Stimulated activated CD8-positive, alpha-beta memory T cell treated with anti-CD3 and anti-CD28 coated beads, Interleukin-7, amount 100 ng/mL, for 4 hours (primary cell): ENCODE measurements around the gene KLF14.
"Not testable (repeated sequence)": the region's sequence is repeated elsewhere in the genome, so short reads cannot be mapped to it uniquely, and the experiment has no call there.

Experiments
- DNase-seq, 2 donors: peaks; one replicate each; pipeline ENCODE4 v3.0.0-alpha.2; 2020; ENCODE audit warnings: low read depth in 2 of 2

KLF14 gene

DNA sequence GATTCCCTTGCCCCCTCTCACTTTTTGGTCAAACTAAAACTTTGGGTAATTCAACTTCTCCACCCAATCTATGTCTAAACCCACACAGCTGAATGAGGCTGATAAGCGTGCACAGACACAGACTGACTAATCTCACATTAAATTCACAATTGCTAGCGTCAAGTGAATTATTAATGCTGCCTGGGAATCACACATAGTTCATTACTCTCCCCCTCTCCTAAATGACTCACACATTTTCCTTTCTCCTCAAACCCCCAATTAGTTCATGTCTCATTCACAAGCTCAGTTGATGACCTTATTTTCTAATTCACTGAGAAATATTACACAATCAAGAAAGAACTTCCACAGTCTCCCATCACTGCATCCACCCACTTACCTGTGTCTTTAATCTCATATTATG lies 14.5 kb downstream of the KLF14 start:
- DNase-seq = no peak

DNA sequence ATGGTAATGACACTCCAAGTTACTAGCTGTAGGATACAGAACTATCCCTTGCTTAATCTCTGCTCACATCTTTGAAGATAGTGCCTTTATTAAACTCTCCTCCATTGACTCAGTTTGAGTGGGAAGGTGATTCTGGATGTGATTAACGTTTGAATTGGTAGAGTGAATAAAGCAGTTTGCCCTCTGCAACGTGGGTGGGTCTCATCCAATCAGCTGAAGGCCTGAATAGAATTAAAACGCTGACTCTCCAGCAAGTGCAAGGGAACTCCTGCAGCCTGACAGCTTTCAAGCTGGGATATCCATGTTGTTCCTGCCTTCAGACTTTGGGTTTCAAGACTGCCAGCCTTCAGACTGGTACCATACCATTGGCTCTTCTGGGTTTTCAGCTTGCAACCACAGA lies 21.6 kb downstream of the KLF14 start:
- DNase-seq = no peak

DNA sequence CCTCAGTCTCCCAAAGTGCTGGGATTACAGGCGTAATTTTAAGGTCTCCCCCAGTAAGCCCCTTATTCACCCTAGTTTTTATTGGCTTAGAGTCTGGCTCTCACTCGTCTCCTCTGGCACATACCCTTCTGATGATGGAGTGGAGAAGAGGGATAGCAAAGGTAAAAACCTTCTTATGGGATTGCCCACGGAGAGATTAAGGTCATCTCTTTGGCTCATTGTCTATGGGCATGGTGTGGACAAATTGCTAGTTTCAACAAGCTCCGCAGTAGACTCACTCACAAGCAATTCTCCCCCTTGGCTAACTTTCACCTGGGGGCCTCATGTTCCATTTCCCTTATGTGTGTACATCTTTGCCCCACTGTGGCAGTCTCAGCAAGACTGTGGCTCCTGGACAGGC lies 25.2 kb downstream of the KLF14 start:
- DNase-seq = no peak

DNA sequence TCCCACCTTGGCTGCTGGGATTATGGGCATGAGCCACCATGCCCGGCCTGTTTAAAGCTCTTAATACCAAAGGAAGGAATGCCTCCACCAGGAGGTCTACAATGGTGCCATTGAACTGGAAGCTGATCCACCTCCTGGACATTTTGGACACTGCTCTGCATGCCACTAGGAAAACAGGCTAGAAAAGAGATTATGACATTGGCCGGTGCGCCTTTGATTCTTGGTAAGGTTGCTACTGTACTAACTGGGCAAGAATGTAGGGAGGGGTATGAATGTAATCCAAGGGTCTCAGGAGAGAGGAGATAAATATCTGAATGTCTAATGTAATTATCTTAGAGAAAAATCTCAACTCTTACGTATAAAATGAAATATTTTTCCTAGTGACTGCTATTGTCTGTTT lies 26.0 kb downstream of the KLF14 start:
- no peak for DNase-seq

DNA sequence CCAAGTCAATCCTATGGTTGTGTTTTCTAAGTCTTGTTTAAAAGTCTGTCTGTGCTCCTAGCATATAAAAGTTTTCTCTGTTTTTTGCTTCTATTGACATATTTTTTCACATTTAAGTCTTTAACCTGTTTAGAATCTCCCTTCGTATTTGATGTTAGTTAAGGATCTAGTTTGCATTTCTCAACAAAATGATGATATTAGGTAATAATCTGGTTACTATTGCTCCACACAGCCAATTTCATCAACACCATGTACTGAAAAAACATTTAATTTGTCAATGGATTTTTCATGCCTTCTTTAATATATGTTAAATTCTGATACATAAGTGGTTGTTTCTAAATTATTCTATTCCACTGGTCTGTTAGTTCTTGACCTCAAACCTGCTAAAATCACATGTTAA lies 30.2 kb downstream of the KLF14 start:
- no peak for DNase-seq

DNA sequence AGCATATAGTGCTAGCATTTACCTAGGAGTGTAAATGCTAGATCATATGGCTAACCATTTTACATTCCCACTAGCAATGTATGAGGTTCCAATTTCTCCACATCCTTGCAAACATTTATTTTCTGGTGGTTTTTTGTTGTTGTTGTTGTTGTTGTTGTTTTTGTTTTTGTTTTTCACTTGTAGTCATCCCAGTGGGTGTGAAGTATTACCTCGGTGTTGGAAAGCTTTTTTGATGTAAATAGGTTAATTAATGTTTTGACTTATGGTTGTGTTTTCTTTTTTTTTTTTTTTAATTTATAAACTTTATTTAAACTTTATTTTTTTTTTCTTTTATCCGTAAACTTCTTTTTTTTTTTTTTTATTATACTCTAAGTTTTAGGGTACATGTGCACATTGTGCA lies 32.4 kb downstream of the KLF14 start:
- no peak for DNase-seq

DNA sequence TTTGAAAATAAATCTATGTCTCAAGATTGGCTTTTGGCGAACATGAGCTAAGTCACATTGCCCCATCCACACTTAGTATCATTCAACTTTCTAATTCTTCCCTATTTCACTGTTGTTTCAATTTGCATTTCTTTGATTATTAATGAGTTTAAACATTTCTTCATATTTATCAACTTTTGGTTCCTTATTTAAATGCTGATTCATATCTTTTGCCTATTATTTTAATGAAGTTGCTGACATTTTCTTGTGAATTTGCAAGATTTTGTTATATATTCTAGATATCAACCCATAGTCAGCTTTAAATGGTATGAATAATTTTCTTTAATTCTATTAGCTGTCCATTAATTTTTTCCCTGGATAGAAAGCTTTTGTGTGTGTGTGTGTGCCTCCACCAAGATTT lies 33.2 kb downstream of the KLF14 start:
- DNase-seq = no peak

DNA sequence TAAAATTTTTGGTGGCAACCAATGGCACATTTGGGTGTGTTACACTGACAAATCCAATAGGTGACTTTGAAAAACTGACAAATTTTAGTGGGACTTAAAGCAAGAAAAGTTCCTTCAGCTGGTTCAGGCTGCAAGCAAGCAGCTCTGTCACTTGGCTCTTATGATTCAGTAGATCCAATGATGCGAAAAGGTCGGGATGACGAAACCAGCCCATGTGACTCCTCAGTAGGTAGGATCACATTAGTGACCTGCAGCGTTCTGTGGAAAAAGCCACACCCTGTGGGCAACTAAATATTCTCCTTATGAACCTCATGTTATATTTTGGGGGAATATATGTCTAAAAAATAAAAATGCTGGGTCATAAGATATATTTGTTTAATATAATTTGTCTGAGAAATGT lies 34.3 kb downstream of the KLF14 start:
- DNase-seq = no peak

DNA sequence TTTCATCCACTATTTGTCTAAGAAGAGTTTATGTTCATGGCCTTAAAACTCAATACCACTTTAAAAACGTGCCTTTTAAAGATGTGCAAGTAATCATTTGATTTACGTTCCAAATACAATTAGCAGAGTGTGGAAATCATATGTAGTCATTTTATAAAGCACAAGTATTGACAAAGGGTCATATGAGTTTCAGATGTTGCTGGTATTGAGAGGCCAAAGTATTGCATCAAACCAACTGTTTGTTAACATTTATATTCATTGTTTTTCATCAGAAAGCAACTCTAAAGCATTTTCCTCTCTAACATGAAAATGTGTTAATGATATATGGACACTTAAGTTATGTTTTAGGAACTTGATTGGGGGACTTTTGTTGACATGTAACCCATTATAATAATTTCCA lies 36.2 kb downstream of the KLF14 start:
- no peak for DNase-seq

DNA sequence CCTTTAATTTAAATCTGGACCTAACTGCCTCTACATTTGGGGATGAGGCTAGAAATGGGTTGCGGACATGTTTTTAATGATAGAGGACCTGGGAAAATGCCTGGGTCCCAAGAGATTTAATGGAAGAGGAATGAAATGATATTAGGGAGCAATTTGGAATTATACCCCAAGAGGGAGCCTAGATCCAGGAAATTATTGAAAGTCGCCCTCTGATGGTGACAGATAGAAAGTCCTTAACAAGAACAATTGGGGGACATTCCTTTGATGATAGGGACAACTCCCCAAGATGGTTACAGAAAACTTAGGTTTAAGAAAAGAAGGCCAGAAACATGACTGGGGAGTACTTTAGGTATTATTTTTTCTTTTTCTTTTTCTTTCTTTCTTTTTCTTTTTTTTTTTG lies 38.2 kb downstream of the KLF14 start:
- no peak for DNase-seq

DNA sequence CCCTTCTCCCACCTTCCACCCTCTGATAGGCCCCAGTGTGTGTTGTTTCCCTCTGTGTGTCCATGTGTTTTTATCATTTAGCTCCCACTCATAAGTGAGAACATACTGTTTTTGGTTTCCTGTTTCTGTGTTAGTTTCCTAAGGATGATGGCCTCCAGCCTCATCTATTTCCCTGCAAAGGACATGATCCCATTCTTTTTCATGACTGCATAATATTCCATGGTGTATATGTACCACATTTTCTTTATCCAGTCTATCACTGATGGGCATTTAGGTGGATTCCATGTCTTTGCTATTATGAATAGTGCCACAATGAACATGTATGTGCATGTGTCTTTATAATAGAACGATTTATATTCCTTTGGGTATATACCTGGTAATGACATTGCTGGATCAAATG lies 41.6 kb downstream of the KLF14 start:
- not testable (repeated sequence) for DNase-seq

DNA sequence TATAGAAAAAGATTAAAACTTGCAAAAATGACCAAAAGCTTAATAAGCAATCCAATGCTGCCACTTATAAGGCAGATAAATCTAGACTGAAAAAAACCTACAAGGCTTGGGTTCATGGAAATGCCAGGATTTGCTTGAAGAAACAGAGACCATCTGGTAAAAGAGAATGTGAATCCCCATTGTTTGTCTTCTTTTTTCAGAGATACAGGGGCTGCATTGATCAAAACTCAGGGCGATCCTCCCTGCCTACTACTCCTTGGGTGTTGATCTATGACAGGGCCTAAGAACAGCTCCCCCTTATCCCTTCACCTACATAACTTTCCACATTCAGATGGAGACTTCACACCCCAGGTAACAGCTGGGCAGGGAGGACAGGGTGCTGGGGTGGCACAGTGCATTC lies 44.3 kb downstream of the KLF14 start:
- no peak for DNase-seq

DNA sequence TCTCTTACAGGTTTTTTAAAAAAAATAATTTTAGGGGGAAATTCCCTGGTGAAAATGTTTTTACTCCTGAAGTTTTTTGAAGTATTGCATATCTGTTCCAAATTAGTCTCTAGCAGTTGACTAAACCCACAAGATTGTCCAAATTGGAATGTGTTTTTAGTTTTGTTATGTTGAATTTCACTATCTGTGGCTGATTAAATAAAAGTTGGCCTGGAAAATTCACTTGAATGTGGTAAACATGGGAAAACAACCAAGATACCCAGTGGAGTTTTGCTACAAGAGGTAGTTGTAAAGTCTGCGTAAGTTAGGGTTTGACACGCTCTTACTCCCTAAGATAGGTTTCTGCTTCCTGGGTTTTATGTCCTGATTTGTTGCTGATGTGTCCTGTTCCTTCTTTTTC lies 51.0 kb downstream of the KLF14 start:
- no peak for DNase-seq
